Right lobe of liver (tissue), 6 donors: ENCODE results near the gene SHC3. TPM values are rescaled to one million over a fixed set of nuclear protein-coding genes. Genes with fewer than 3 reads are reported as not detected.

Experiments
- ATAC-seq, 4 donors: fragments of 200-7000 bp; cut with Tn5 transposase; one replicate each; pipeline ENCODE4 v1.9.1; 2020; ENCODE audit warnings: mild to moderate bottlenecking in 4 of 4, moderate library complexity in 4 of 4
- DNase-seq, 3 donors: peaks; one replicate each; pipeline ENCODE4 v3.0.0-alpha.2; 2020
- H3K27ac ChIP-seq, 3 donors: fragments of 200-600 bp; one replicate each; pipeline ENCODE4 v1.8.0; 2022
- H3K27me3 ChIP-seq, 2 donors: fragments of 200-600 bp; one replicate each; pipeline ENCODE4 v1.8.0; 2022
- H3K36me3 ChIP-seq, 4 donors: fragments of 200-600 bp; sonication (generic) in 1 of 4; one replicate each; pipeline versions ENCODE4 v1.5.1 to v1.8.0; 2017 to 2022; ENCODE audit warnings: control low read depth in 1 of 4
- H3K4me1 ChIP-seq, 4 donors: fragments of 200-600 bp; sonication (generic) in 1 of 4; one replicate each; pipeline versions ENCODE4 v1.5.1 to v1.8.0; 2017 to 2022; ENCODE audit warnings: control low read depth in 1 of 4
- H3K4me3 ChIP-seq, 3 donors: fragments of 200-600 bp; one replicate each; pipeline ENCODE4 v1.8.0; 2022
- H3K9me3 ChIP-seq, 4 donors: fragments of 200-600 bp; sonication (generic) in 1 of 4; one replicate each; pipeline versions ENCODE4 v1.5.1 to v1.8.0; 2017 to 2022; ENCODE audit warnings: control low read depth in 1 of 4
- CTCF ChIP-seq, 4 donors: fragments of 200-600 bp in 3 of 4; fragments of 450-650 bp in 1 of 4; IDR thresholded peaks; one replicate each; pipeline versions ENCODE4 v1.5.1 to v1.8.0; 2016 to 2022; ENCODE audit warnings: antibody characterized with exemption in 4 of 4, mild to moderate bottlenecking in 2 of 4
- POLR2A ChIP-seq: fragments of 450-650 bp; IDR thresholded peaks from one replicate; pipeline ENCODE4 v1.6.1; 2017; ENCODE audit warnings: antibody characterized with exemption, mild to moderate bottlenecking
- WGBS: methylation state at CpG from one replicate; pipeline ENCODE4 v1.1.6; 2018; ENCODE audit warnings: low coverage, low lambda C conversion rate; ENCODE audit not compliant: insufficient coverage; ENCODE audit errors: missing lambda C conversion rate; 5-methylcytosine and 5-hydroxymethylcytosine counted together
- intact Hi-C, 2 donors: fragments of 100-400 bp; cut with DNase I; formaldehyde crosslinking; loops; one replicate each; pipeline versions ENCODE4 v1.11.2 to v1.14.1; 2022
- total RNA-seq, 6 experiments: library from RNA; depleted of rRNA in 2 of 6; stranded (reverse); fragments of >200 nt in 2 of 6; fragmentation: NEBNext Ultra II Directional in 3 of 6; extraction: Animal tissue kit (Norgen Biotek cat#: 25700) in 3 of 6; gene quantifications; one replicate each; pipeline versions ENCODE4 v1.1.0 to v1.2.4, GENCODE V29; 2016 to 2023
- donor health status: DM: no; HTN: yes; CAD: no.
- donor health status: DM: no; HTN: no; CAD: no.
- donor health status: DM: no; HTN: no; CAD: no.
- donor health status: DM: no; HTN: yes; CAD: no.
- donor health status: DM: no; HTN: yes; CAD: no.

SHC3 gene
- total RNA-seq, 6 experiments from 2014 or later: 0.05 to 0.35 (median 0.17) TPM

GRCh38 chr9:89047667-89048066 lies 131.0 kb downstream of the SHC3 start:
- no peak for DNase-seq
- ATAC-seq: no peak
- no peak overlapping the region for H3K27ac ChIP-seq
- no peak overlapping the region for H3K4me3 ChIP-seq
- TF ChIP-seq CTCF (IDR thresholded peaks at IDR 0.05) (no peak), POLR2A (no peak)
- no peaks in the 10 kb centered on the region for H3K9me3 ChIP-seq
- WGBS: 60% methylated on average over 4 of the region's 4 CpGs
- H3K36me3 ChIP-seq: no peaks in the 10 kb centered on the region
- intact Hi-C loops: no loop called here
- H3K27me3 ChIP-seq: no peaks in the 10 kb centered on the region
- no peaks in the 10 kb centered on the region for H3K4me1 ChIP-seq

- TF ChIP-seq CTCF (IDR thresholded peaks at IDR 0.05) (no peak), POLR2A (no peak)
- no peak for ATAC-seq
- intact Hi-C loops: no loop called here
- Histone ChIP-seq H3K9me3 (no peaks in the 10 kb centered on the region), H3K36me3 (no peaks in the 10 kb centered on the region), H3K27ac (no peak overlapping the region), H3K27me3 (no peaks in the 10 kb centered on the region), H3K4me3 (no peak overlapping the region), H3K4me1 (no peaks in the 10 kb centered on the region)
- DNase-seq: no peak
- WGBS: 50% methylated on average over 1 of the region's 2 CpGs
Observed at GRCh38 chr9:89046832-89047231, 131.8 kb downstream of the SHC3 start.

- no peaks in the 10 kb centered on the region for H3K27me3 ChIP-seq
Observed at GRCh38 chr9:89044881-89045280, 133.7 kb downstream of the SHC3 start.

GRCh38 chr9:89044104-89044503 lies 134.5 kb downstream of the SHC3 start:
- Histone ChIP-seq H3K36me3 (no peaks in the 10 kb centered on the region), H3K4me3 (no peak overlapping the region), H3K27me3 (no peaks in the 10 kb centered on the region), H3K9me3 (no peaks in the 10 kb centered on the region), H3K27ac (no peak overlapping the region), H3K4me1 (no peaks in the 10 kb centered on the region)
- no peak for TF ChIP-seq POLR2A
- 83% methylated on average over 2 of the region's 2 CpGs for WGBS
- intact Hi-C loops: no loop called here
- no peak for ATAC-seq
- DNase-seq: no peak

More at GRCh38 chr9:89044881-89045280, 133.7 kb downstream of the SHC3 start:
- TF ChIP-seq POLR2A: no peak
- no peak for TF ChIP-seq CTCF (IDR thresholded peaks at IDR 0.05)
- no peak overlapping the region for H3K4me3 ChIP-seq
- H3K36me3 ChIP-seq: no peaks in the 10 kb centered on the region
- no peaks in the 10 kb centered on the region for H3K9me3 ChIP-seq
- DNase-seq (no peak), ATAC-seq (no peak)
- 71% methylated on average over 1 of the region's 4 CpGs for WGBS
- H3K27ac ChIP-seq: no peak overlapping the region
- no peaks in the 10 kb centered on the region for H3K4me1 ChIP-seq
- intact Hi-C loops: no loop called here

- no peaks in the 10 kb centered on the region for H3K4me1 ChIP-seq
- TF ChIP-seq POLR2A (no peak), CTCF (IDR thresholded peaks at IDR 0.05) (no peak)
- intact Hi-C loops: no loop called here
- ATAC-seq (no peak), DNase-seq (no peak)
- H3K27ac ChIP-seq: no peak overlapping the region
- no peak overlapping the region for H3K4me3 ChIP-seq
- 92% methylated on average over 7 of the region's 9 CpGs for WGBS
- no peaks in the 10 kb centered on the region for H3K36me3 ChIP-seq
- no peaks in the 10 kb centered on the region for H3K9me3 ChIP-seq
- H3K27me3 ChIP-seq: no peaks in the 10 kb centered on the region
Observed at GRCh38 chr9:89042984-89043383, 135.6 kb downstream of the SHC3 start.
